Neural cell (in vitro differentiated cells): ENCODE measurements around the gene TBC1D14. TPM values are rescaled to one million over a fixed set of nuclear protein-coding genes. Genes with fewer than 3 reads are reported as not detected.

Experiments used
- H2AFZ ChIP-seq: fragments of 200-600, 300-800 bp; sonication (generic), shearing (Covaris generic); 2 replicates; pipeline ENCODE4 v1.6.0; 2014; ENCODE audit warnings: low read depth, mild to moderate bottlenecking, antibody characterized with exemption, low read length, moderate library complexity
- H3F3A ChIP-seq: fragments of 200-600 bp; shearing (Covaris generic); 2 replicates; pipeline ENCODE4 v1.6.1; 2016; ENCODE audit warnings: mild to moderate bottlenecking, moderate library complexity, mixed read lengths, antibody characterized with exemption, low read length; ENCODE audit not compliant: insufficient read depth, poor library complexity, severe bottlenecking
- H3K27ac ChIP-seq: fragments of 200-600, 300-800 bp; sonication (generic), shearing (Covaris generic); 2 replicates; pipeline ENCODE4 v1.5.1; 2014; ENCODE audit warnings: mild to moderate bottlenecking, low read length, moderate library complexity
- H3K27me3 ChIP-seq: fragments of 300-800, 200-600 bp; sonication (generic), shearing (Covaris generic); 2 replicates; pipeline ENCODE4 v1.6.0; 2014; ENCODE audit warnings: mild to moderate bottlenecking, low read depth, low read length, moderate library complexity; ENCODE audit not compliant: insufficient read depth
- H3K36me3 ChIP-seq: fragments of 300-800, 200-600 bp; sonication (generic), shearing (Covaris generic); 2 replicates; pipeline ENCODE4 v1.5.1; 2014; ENCODE audit warnings: mild to moderate bottlenecking, antibody characterized with exemption, low read length, moderate library complexity; ENCODE audit not compliant: insufficient read depth
- H3K4me2 ChIP-seq: fragments of 300-800, 200-600 bp; sonication (generic), shearing (Covaris generic); 2 replicates; pipeline ENCODE4 v1.6.0; 2014; ENCODE audit warnings: mild to moderate bottlenecking, low read length
- H3K4me3 ChIP-seq: fragments of 300-800, 200-600 bp; sonication (generic), shearing (Covaris generic); 2 replicates; pipeline ENCODE4 v1.5.1; 2014; ENCODE audit warnings: mild to moderate bottlenecking, low read length, moderate library complexity
- H3K79me2 ChIP-seq: fragments of 200-600 bp; shearing (Covaris generic); replicated peaks from 2 replicates; pipeline ENCODE4 v1.6.0; 2014; ENCODE audit warnings: mild to moderate bottlenecking, low read length, moderate library complexity; ENCODE audit not compliant: insufficient read depth
- H3K9ac ChIP-seq: fragments of 300-800, 200-600 bp; sonication (generic), shearing (Covaris generic); 2 replicates; pipeline ENCODE4 v1.6.1; 2016; ENCODE audit warnings: mild to moderate bottlenecking, low read length, mixed read lengths
- H3K9me2 ChIP-seq: fragments of 200-600 bp; shearing (Covaris generic); 2 replicates; pipeline ENCODE4 v1.6.1; 2016; ENCODE audit warnings: mild to moderate bottlenecking, low read length, mixed read lengths; ENCODE audit not compliant: insufficient read depth
- H3K9me3 ChIP-seq: fragments of 200-600, 300-800 bp; sonication (generic), shearing (Covaris generic); 2 replicates; pipeline ENCODE4 v1.6.1; 2016; ENCODE audit warnings: mild to moderate bottlenecking, mixed run types, low read length, moderate library complexity, mixed read lengths
- H4K20me1 ChIP-seq: fragments of 200-600 bp; shearing (Covaris generic); 2 replicates; pipeline ENCODE4 v1.6.1; 2016; ENCODE audit warnings: mild to moderate bottlenecking, mixed run types; ENCODE audit not compliant: insufficient read depth
- CTCF ChIP-seq: fragments of 450-650 bp; IDR thresholded peaks from 2 replicates; pipeline ENCODE4 v1.5.1; 2014; ENCODE audit warnings: antibody characterized with exemption, mild to moderate bottlenecking, moderate library complexity; ENCODE audit not compliant: poor library complexity, severe bottlenecking
- EP300 ChIP-seq: fragments of 450-650 bp; conservative IDR thresholded peaks from 2 replicates; pipeline ENCODE4 v1.6.1; 2014; ENCODE audit warnings: antibody characterized with exemption, mild to moderate bottlenecking, moderate library complexity; ENCODE audit not compliant: poor library complexity, severe bottlenecking
- EZH2 ChIP-seq: fragments of 200-600, 300-800 bp; shearing (Covaris generic), sonication (generic); IDR thresholded peaks from 2 replicates; pipeline ENCODE4 v1.6.1; 2014; ENCODE audit warnings: antibody characterized with exemption, low read length, borderline replicate concordance, mild to moderate bottlenecking; ENCODE audit not compliant: insufficient read depth, poor library complexity, severe bottlenecking
- MXI1 ChIP-seq: fragments of 450-650 bp; conservative IDR thresholded peaks from 2 replicates; pipeline ENCODE4 v1.6.1; 2014; ENCODE audit warnings: antibody characterized with exemption, mild to moderate bottlenecking; ENCODE audit not compliant: poor library complexity, severe bottlenecking
- POLR2AphosphoS5 ChIP-seq: IDR thresholded peaks from 2 replicates; pipeline ENCODE4 v1.6.1; 2012
- RAD21 ChIP-seq: fragments of 450-650 bp; conservative IDR thresholded peaks from 2 replicates; pipeline ENCODE4 v1.6.1; 2014; ENCODE audit warnings: antibody characterized with exemption, mild to moderate bottlenecking, moderate library complexity
- SMC3 ChIP-seq: fragments of 450-650 bp; conservative IDR thresholded peaks from 2 replicates; pipeline ENCODE4 v1.6.1; 2014; ENCODE audit warnings: antibody characterized with exemption, mild to moderate bottlenecking, moderate library complexity; ENCODE audit not compliant: poor library complexity
- TAF1 ChIP-seq: IDR thresholded peaks from 2 replicates; pipeline ENCODE4 v1.6.1; 2012; ENCODE audit warnings: low read depth
- polyA plus RNA-seq: library from polyadenylated mRNA; depleted of rRNA; stranded (reverse); fragments of >200 nt; gene quantifications from 2 replicates; pipeline ENCODE4 v1.2.3, GENCODE V29; 2014
- TF ChIP-seq, protein P1 (sequence below): IDR thresholded peaks from 2 replicates; pipeline ENCODE4 v1.6.1; 2012; ENCODE audit warnings: borderline replicate concordance

The TBC1D14 gene
- polyA plus RNA-seq, 1 donor from 2014 or later = 125 TPM

GRCh38 chr4:6898763-6899162 lies 10.9 kb upstream of the TBC1D14 start:
- Histone ChIP-seq H3K9me2 (no peaks in the 10 kb centered on the region), H4K20me1 (no peaks in the 10 kb centered on the region), H3K27me3 (no peaks in the 10 kb centered on the region), H3K27ac (no peak overlapping the region), H3K9me3 (no peaks in the 10 kb centered on the region), H3F3A (no peaks in the 10 kb centered on the region), H3K79me2 (no peaks in the 10 kb centered on the region), H2AFZ (no peak overlapping the region), H3K4me2 (no peak overlapping the region), H3K9ac (no peak overlapping the region), H3K36me3 (no peaks in the 10 kb centered on the region), H3K4me3 (no peak overlapping the region)
- TF ChIP-seq POLR2AphosphoS5 (no peak), EZH2 (no peak), EP300 (no peak), CTCF (no peak), SMC3 (no peak), MXI1 (no peak), TAF1 (no peak)
- TF ChIP-seq, protein P1, sequence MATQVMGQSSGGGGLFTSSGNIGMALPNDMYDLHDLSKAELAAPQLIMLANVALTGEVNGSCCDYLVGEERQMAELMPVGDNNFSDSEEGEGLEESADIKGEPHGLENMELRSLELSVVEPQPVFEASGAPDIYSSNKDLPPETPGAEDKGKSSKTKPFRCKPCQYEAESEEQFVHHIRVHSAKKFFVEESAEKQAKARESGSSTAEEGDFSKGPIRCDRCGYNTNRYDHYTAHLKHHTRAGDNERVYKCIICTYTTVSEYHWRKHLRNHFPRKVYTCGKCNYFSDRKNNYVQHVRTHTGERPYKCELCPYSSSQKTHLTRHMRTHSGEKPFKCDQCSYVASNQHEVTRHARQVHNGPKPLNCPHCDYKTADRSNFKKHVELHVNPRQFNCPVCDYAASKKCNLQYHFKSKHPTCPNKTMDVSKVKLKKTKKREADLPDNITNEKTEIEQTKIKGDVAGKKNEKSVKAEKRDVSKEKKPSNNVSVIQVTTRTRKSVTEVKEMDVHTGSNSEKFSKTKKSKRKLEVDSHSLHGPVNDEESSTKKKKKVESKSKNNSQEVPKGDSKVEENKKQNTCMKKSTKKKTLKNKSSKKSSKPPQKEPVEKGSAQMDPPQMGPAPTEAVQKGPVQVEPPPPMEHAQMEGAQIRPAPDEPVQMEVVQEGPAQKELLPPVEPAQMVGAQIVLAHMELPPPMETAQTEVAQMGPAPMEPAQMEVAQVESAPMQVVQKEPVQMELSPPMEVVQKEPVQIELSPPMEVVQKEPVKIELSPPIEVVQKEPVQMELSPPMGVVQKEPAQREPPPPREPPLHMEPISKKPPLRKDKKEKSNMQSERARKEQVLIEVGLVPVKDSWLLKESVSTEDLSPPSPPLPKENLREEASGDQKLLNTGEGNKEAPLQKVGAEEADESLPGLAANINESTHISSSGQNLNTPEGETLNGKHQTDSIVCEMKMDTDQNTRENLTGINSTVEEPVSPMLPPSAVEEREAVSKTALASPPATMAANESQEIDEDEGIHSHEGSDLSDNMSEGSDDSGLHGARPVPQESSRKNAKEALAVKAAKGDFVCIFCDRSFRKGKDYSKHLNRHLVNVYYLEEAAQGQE = no peak

DNA sequence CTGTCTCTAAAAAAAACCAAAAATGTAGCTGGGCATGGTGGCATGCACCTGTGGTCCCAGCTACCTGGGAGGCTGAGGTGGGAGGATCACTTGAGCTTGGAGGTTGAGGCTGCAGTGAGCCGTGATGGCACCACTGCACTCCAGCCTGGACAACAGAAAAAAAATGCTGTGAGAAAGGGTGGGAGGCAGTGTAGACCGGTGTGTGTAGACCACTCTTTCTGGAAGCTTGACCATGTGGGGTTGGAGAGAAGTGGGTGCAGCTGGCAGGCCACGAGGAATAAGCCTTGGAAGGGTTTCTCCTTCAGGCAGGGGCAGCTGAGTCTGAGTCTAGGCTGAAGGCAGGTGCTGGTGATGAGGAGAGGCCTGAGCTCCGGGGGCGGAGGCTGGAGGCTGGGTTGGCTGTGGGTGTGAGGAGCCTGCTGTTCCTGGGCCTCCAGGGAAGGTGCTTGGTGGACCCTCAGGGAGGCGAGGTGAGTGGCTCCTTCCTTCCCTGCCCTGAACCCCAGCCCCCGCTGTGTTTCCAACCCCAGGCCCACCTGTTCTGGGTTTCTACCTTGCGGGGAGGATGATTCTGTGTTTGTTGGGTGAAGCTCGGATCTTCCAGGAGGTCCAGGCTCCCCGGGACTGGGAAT lies 9.3 kb upstream of the TBC1D14 start:
- H2AFZ ChIP-seq = no peak overlapping the region
- H3K27me3 ChIP-seq = no peaks in the 10 kb centered on the region
- H3K36me3 ChIP-seq = no peaks in the 10 kb centered on the region
- TF ChIP-seq RAD21 = no peak
- TF ChIP-seq EZH2 = no peak
- TF ChIP-seq, protein P1 = no peak
- no peak for TF ChIP-seq SMC3
- TF ChIP-seq EP300 = no peak
- TF ChIP-seq CTCF = no peak
- TF ChIP-seq POLR2AphosphoS5 = no peak
- no peak for TF ChIP-seq TAF1
- no peak for TF ChIP-seq MXI1
- no peak overlapping the region for H3K27ac ChIP-seq
- no peaks in the 10 kb centered on the region for H3F3A ChIP-seq
- H3K4me2 ChIP-seq = no peak overlapping the region
- H3K79me2 ChIP-seq = no peaks in the 10 kb centered on the region
- no peak overlapping the region for H3K4me3 ChIP-seq
- no peaks in the 10 kb centered on the region for H3K9me3 ChIP-seq
- H3K9me2 ChIP-seq = no peaks in the 10 kb centered on the region
- no peaks in the 10 kb centered on the region for H4K20me1 ChIP-seq
- H3K9ac ChIP-seq = no peak overlapping the region
